ENCODE measurements around the gene CROCC2.

- TF ChIP-seq CTCF (IDR thresholded peaks at IDR 0.05; ENCODE audit: low read length) (no peak), EZH2 (IDR thresholded peaks at IDR 0.05; ENCODE audit: borderline replicate concordance, low read length) (no peak)
These were observed 47.8 kb upstream of the CROCC2 start for GRCh38 chr2:240858321-240858720.
